Measurements from ENCODE around the gene ACOT13.

Gene ACOT13

DNA sequence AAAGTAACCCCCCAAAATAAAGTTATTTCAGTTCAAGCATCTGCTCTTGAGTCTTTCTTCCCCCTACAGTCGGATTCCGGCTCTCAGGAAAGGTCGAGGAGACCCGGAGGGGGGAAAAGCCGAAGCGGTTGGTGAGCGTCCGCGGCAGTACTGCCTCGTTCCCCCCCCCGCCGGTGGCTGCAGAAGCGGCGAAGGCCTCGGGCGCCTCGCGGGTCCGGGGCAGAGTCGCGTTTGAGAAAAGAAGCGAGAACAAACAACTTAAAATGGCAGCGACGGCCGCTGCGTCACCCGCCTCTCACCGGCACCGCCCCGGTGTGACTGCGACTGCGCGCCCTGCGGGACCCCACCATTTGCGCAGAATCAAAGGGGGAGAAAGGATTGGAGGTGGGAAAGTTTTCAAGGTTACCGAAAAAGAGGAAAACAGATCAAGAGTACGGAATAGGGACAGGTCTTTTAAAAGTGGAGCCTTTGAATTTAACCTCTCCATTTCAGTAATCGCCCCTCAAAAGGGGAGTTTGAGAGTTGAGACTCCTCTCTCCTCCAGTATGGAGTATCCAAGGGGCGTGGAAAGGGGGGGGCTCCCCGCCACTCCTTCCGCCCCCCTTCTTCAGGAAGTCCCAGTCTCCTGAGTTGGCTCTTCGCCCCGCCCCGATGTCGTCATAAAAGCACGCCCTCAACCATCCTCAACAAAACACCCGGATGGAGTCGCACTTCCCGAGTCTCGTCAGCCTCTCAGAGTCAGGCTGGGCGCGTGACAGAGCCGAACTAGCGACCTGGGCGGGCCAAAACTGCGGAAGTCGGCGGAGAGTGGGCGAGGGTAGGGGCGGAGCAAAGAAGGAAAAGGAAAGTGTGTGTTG is 54.0 kb downstream of the ACOT13 start (continued):
- TF ChIP-seq ZNF843 (tag by site-specific recombination; IDR thresholded peaks at IDR 0.05) (no peak; the same call in 1 of the 2 replicates), ZNF341 (tag by site-specific recombination; IDR thresholded peaks at IDR 0.05; ENCODE audit: low read depth) (peak; percentile 68), ZNF221 (tag by site-specific recombination; IDR thresholded peaks at IDR 0.05; ENCODE audit: borderline replicate concordance) (no peak; the same call in 1 of the 2 replicates), ZNF623 (tag by site-specific recombination; IDR thresholded peaks at IDR 0.05) (no peak), SP2 (tag by site-specific recombination; IDR thresholded peaks at IDR 0.05) (peak; percentile 97), ZFP41 (tag by site-specific recombination; IDR thresholded peaks at IDR 0.05; ENCODE audit: borderline replicate concordance) (no peak), SETDB1 (IDR thresholded peaks at IDR 0.05; ENCODE audit: insufficient read length, low read length) (no peak), SP3 (tag by site-specific recombination; IDR thresholded peaks at IDR 0.05) (peak; percentile 99), ZNF777 (tag by site-specific recombination; IDR thresholded peaks at IDR 0.05; ENCODE audit: borderline replicate concordance) (no peak), ZNF664 (tag by site-specific recombination; IDR thresholded peaks at IDR 0.05) (no peak), ZNF510 (tag by site-specific recombination; IDR thresholded peaks at IDR 0.05; ENCODE audit: insufficient replicate concordance) (no peak), ZNF514 (tag by site-specific recombination; IDR thresholded peaks at IDR 0.05) (no peak), KLF8 (tag by site-specific recombination; IDR thresholded peaks at IDR 0.05) (peak; percentile 99), ZNF561 (tag by site-specific recombination; IDR thresholded peaks at IDR 0.05; ENCODE audit: borderline replicate concordance) (no peak), ZNF350 (tag by site-specific recombination; IDR thresholded peaks at IDR 0.05) (no peak), GFI1B (tag by site-specific recombination; IDR thresholded peaks at IDR 0.05) (no peak), ZNF660 (tag by site-specific recombination; IDR thresholded peaks at IDR 0.05) (peak; percentile 85), ZNF155 (tag by site-specific recombination; IDR thresholded peaks at IDR 0.05) (no peak), ZNF707 (tag by site-specific recombination; IDR thresholded peaks at IDR 0.05) (no peak), ZNF404 (tag by site-specific recombination; IDR thresholded peaks at IDR 0.05) (no peak), ZNF654 (tag by site-specific recombination; IDR thresholded peaks at IDR 0.05; ENCODE audit: low read depth) (no peak), ZNF416 (tag by site-specific recombination; IDR thresholded peaks at IDR 0.05) (no peak), ZNF24 (tag by site-specific recombination; IDR thresholded peaks at IDR 0.05) (peak; percentile 18; the same call in 1 of the 2 replicates), ZNF239 (tag by site-specific recombination; IDR thresholded peaks at IDR 0.05) (no peak), ZNF174 (tag by site-specific recombination; IDR thresholded peaks at IDR 0.05) (no peak), ZNF596 (tag by site-specific recombination; IDR thresholded peaks at IDR 0.05) (no peak)
- TF ChIP-seq, protein P1, sequence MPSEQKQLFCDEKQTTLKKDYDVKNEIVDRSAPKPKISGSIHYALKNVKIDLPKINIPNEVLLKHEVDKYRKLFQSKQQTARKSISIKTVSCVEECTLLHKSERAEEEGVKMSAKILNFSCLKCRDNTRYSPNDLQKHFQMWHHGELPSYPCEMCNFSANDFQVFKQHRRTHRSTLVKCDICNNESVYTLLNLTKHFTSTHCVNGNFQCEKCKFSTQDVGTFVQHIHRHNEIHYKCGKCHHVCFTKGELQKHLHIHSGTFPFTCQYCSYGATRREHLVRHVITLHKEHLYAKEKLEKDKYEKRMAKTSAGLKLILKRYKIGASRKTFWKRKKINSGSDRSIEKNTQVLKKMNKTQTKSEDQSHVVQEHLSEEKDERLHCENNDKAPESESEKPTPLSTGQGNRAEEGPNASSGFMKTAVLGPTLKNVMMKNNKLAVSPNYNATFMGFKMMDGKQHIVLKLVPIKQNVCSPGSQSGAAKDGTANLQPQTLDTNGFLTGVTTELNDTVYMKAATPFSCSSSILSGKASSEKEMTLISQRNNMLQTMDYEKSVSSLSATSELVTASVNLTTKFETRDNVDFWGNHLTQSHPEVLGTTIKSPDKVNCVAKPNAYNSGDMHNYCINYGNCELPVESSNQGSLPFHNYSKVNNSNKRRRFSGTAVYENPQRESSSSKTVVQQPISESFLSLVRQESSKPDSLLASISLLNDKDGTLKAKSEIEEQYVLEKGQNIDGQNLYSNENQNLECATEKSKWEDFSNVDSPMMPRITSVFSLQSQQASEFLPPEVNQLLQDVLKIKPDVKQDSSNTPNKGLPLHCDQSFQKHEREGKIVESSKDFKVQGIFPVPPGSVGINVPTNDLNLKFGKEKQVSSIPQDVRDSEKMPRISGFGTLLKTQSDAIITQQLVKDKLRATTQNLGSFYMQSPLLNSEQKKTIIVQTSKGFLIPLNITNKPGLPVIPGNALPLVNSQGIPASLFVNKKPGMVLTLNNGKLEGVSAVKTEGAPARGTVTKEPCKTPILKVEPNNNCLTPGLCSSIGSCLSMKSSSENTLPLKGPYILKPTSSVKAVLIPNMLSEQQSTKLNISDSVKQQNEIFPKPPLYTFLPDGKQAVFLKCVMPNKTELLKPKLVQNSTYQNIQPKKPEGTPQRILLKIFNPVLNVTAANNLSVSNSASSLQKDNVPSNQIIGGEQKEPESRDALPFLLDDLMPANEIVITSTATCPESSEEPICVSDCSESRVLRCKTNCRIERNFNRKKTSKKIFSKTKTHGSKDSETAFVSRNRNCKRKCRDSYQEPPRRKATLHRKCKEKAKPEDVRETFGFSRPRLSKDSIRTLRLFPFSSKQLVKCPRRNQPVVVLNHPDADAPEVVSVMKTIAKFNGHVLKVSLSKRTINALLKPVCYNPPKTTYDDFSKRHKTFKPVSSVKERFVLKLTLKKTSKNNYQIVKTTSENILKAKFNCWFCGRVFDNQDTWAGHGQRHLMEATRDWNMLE (tag by site-specific recombination; conservative IDR thresholded peaks at IDR 0.05; ENCODE audit: low read depth), result peak; percentile 53; the same call in 1 of the 2 replicates
- TF ChIP-seq, protein P2, sequence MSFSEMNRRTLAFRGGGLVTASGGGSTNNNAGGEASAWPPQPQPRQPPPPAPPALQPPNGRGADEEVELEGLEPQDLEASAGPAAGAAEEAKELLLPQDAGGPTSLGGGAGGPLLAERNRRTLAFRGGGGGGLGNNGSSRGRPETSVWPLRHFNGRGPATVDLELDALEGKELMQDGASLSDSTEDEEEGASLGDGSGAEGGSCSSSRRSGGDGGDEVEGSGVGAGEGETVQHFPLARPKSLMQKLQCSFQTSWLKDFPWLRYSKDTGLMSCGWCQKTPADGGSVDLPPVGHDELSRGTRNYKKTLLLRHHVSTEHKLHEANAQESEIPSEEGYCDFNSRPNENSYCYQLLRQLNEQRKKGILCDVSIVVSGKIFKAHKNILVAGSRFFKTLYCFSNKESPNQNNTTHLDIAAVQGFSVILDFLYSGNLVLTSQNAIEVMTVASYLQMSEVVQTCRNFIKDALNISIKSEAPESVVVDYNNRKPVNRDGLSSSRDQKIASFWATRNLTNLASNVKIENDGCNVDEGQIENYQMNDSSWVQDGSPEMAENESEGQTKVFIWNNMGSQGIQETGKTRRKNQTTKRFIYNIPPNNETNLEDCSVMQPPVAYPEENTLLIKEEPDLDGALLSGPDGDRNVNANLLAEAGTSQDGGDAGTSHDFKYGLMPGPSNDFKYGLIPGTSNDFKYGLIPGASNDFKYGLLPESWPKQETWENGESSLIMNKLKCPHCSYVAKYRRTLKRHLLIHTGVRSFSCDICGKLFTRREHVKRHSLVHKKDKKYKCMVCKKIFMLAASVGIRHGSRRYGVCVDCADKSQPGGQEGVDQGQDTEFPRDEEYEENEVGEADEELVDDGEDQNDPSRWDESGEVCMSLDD (tag by site-specific recombination; IDR thresholded peaks at IDR 0.05), result no peak; the same call in none of the 2 replicates
- TF ChIP-seq, protein P3, sequence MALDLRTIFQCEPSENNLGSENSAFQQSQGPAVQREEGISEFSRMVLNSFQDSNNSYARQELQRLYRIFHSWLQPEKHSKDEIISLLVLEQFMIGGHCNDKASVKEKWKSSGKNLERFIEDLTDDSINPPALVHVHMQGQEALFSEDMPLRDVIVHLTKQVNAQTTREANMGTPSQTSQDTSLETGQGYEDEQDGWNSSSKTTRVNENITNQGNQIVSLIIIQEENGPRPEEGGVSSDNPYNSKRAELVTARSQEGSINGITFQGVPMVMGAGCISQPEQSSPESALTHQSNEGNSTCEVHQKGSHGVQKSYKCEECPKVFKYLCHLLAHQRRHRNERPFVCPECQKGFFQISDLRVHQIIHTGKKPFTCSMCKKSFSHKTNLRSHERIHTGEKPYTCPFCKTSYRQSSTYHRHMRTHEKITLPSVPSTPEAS (tag by site-specific recombination; IDR thresholded peaks at IDR 0.05), result no peak
- TF ChIP-seq, protein P4, sequence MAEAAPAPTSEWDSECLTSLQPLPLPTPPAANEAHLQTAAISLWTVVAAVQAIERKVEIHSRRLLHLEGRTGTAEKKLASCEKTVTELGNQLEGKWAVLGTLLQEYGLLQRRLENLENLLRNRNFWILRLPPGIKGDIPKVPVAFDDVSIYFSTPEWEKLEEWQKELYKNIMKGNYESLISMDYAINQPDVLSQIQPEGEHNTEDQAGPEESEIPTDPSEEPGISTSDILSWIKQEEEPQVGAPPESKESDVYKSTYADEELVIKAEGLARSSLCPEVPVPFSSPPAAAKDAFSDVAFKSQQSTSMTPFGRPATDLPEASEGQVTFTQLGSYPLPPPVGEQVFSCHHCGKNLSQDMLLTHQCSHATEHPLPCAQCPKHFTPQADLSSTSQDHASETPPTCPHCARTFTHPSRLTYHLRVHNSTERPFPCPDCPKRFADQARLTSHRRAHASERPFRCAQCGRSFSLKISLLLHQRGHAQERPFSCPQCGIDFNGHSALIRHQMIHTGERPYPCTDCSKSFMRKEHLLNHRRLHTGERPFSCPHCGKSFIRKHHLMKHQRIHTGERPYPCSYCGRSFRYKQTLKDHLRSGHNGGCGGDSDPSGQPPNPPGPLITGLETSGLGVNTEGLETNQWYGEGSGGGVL (tag by site-specific recombination; IDR thresholded peaks at IDR 0.05), result no peak; the same call in 1 of the 2 replicates

All from HEK293 (cell line).